ENCODE data around the gene SECISBP2L. TPM values are rescaled to one million over a fixed set of nuclear protein-coding genes. Genes with fewer than 3 reads are reported as not detected.

SECISBP2L gene
- total and polyA plus RNA-seq, 9 of the 15 experiments (the other 6 are each of a cell fraction or from before 2014, with no cell fraction given), result 0.55 to 14.1 (median 10.4) TPM

- TF ChIP-seq ZNF609 (CRISPR knock-in tag; IDR thresholded peaks at IDR 0.05; ENCODE audit: borderline replicate concordance) (no peak), ZNF311 (CRISPR knock-in tag; IDR thresholded peaks at IDR 0.05) (no peak), BRF2 (IDR thresholded peaks at IDR 0.05; ENCODE audit: borderline replicate concordance, insufficient read depth, insufficient read length) (no peak), ZNF318 (IDR thresholded peaks at IDR 0.05; ENCODE audit: borderline replicate concordance in 1 of 2, low read depth in 1 of 2) (peak in 1 of 2 experiments; percentile 78; a peak in 2 of 4 replicates), HEY1 (CRISPR knock-in tag; IDR thresholded peaks at IDR 0.05; ENCODE audit: borderline replicate concordance) (no peak), SMARCA4 (IDR thresholded peaks at IDR 0.05) (0 out of 2 replicates have a peak, but pooled peaks have one; percentile 34), RBM15 (IDR thresholded peaks at IDR 0.05; ENCODE audit: insufficient read depth, low read length) (no peak), ZC3H8 (IDR thresholded peaks at IDR 0.05) (no peak), MAZ (CRISPR knock-in tag; conservative IDR thresholded peaks at IDR 0.05 in 1 of 2, IDR thresholded peaks at IDR 0.05 in 1 of 2) (peak; percentile 96 to 98), ZNF584 (CRISPR knock-in tag; IDR thresholded peaks at IDR 0.05; ENCODE audit: low read depth) (no peak), SIN3B (IDR thresholded peaks at IDR 0.05; ENCODE audit: low read depth) (0 out of 2 replicates have a peak, but pooled peaks have one; percentile 34)
These were observed at the start of gene SECISBP2L (continued) for GRCh38 chr15:49046220-49047102.
